Measurements from ENCODE around the gene MCTP2.

Gene MCTP2

GRCh38 chr15:94532226-94532625 lies 300.9 kb downstream of the MCTP2 start:
- DNase-seq (ENCODE audit: low read depth in 2 of 2): no peak
